ENCODE data around the gene RTP2.
A peak's percentile ranks its signal among the peaks of the same experiment; 100 is the strongest.
"Not testable (repeated sequence)": the region's sequence is repeated elsewhere in the genome, so short reads cannot be mapped to it uniquely, and the experiment has no call there.

The RTP2 gene

GRCh38 chr3:187709155-187709554 lies 6.8 kb upstream of the RTP2 start:
- FAIRE-seq, result no peak

DNA sequence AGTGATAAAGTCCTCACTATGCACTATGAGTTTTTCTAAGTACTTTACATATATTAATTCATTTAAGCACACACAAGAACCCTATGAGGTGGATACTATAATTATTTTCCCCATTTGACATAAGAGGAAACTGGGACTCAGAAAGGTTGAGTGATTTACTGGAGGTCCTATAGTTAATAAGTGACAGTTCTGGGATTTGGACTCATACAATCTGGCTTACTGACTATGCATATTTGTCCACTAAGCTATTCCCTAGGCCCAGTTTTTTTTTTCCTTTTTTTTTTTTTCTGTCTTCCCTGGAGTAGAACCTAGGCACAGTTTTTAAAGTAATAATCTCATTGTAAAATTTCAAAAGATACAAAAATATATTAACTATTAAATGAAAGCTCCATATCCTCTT lies 6.3 kb upstream of the RTP2 start:
- FAIRE-seq, result no peak

GRCh38 chr3:187706971-187707370 lies 4.6 kb upstream of the RTP2 start:
- FAIRE-seq, result no peak

DNA sequence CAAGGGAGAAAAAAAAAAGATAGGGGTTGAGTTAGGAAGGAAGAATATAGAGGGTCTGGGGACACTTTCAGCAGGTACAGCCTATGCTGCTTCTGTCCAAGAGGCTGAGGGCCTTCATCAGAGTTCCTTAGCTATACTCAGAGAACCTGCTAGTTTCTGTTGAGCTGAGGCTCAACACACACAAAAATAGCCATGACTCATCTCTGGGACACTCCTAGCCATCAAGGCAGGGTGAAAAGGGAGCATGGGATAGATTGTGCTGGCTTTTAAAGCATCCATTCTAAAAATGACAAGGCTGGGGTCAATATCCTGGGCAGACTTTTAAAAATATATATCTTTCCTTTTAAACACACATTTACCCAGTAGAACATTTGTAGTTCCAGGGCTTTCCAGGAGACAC lies 2.8 kb upstream of the RTP2 start:
- FAIRE-seq, result no peak

DNA sequence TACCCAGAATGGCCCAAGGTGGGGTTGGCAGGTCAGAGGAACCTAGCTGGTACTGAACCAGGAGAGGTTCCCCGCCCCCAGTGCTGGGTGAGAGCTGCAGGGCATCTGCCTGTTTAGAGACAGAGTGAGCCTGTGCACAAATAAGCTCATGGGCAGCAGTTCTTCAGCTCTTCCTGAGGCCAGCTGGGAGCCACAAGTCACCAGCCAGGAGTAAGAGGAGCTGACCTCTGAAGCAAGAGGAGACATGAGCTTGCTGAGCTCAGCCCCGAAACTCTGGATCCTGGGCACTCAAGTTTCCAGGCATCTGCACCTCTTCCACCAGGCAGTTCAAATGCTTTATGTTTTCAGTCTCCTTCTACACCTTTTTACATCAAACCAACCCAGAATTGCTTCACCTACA lies 2.1 kb downstream of the RTP2 start:
- no peak for FAIRE-seq

DNA sequence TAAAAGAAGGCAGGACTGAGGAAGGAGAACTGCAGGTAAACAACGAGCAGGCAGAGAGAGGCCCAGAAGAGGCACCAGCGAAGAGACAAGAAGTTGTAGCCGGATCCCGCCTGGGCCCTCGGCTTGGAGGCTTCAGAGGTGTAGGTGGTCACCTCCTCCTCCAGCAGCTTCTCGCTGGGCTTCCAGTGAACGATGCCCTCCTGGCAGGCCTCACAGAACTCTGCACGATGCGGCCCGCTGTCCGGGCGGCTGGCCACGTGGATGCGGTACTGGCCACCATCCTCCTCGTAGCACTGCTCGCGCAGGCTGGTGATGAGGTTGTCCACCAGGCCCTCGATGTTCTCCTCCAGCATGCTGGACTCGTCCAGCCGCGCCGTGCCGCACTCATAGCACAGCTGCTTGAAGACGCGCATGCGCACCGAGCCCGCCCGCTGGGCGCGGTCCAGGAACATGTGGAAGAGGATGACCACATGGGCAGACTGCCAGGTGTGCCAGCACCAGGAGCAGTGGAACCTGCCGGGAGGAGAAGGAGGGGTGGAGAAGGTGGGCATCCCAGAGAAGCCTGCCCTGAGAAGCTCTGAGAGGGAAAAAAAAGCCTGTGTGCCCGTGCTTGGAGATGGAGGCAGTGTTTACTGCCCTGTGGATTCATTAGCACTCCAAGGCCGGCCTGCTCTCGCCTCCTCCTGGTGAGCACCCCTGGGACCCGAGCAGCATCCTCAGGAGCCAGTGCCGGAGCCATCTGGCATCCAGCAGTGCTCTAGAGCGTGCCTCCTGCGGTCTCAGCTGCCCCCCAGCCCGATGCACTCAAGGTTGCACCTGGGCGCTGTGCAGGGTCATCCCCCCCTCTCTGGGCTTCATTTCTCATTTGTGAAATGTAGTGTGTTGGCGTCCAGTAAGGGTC lies 3.6 kb downstream of the RTP2 start:
- FAIRE-seq, result no peak

DNA sequence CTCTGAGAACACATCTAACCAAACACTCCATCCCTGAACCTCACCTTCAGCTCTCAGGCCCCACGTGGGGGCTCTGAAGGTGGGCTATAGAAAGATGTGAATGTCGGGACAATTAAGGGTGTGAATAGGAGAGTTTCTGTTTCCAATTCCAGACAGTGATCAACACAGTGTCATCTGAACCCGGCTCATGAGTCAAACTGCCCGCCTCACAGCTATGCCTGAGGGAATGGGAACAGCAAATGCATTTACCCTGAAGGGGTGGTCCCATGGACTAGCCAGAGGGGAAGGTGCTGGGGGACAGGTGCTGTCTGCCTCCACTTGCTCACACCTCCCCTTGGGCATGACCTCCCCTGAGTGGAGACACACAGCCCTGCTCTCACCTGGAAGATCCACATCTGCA lies 6.3 kb downstream of the RTP2 start:
- no peak for FAIRE-seq

- no peak for FAIRE-seq
These were observed 6.9 kb downstream of the RTP2 start for GRCh38 chr3:187695449-187695848.

DNA sequence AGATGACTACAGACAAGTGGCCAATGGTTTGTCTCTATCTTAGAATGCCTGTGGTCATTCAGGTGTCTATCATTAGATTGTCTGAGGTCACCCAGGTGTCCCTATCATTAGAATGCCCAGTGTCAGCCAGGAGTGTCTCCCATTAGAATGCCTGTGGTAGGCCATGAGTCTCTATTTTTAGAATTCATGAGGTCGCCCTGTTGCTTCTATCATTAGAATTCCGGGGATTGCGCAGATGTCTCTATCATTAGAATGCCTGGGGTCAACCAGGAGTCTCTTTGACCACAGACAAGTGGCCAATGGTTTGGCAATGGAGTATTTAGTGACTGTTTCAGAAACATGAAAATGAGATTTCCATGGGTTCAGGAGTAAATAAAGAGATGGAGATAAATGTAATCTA lies 7.6 kb downstream of the RTP2 start:
- FAIRE-seq, result no peak

GRCh38 chr3:187693431-187693830 lies 8.9 kb downstream of the RTP2 start:
- no peak for FAIRE-seq

- FAIRE-seq, result no peak
These were observed 12.4 kb downstream of the RTP2 start for GRCh38 chr3:187689984-187690383.

- FAIRE-seq, result no peak
These were observed 15.6 kb downstream of the RTP2 start for GRCh38 chr3:187686621-187687273.

GRCh38 chr3:187685948-187686347 lies 16.4 kb downstream of the RTP2 start:
- no peak for FAIRE-seq

DNA sequence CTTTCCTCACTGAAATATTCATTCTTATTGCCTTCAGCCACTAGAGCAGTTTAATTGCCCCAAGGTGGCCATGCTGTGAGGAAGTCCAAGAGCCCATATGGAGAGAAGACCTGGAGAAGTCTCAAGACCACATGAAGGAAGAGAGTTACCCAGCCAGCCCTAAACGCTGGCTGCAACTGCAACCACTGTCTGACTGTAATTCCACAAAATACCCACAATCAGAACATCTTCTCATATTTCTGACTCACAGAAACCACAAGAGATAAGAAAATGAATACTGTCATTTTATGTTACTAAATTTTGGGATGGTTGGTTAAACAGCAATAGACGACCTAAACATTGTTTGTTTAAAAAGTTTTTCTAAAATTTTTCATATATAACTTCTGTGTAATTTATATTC lies 17.5 kb downstream of the RTP2 start:
- FAIRE-seq, result no peak

DNA sequence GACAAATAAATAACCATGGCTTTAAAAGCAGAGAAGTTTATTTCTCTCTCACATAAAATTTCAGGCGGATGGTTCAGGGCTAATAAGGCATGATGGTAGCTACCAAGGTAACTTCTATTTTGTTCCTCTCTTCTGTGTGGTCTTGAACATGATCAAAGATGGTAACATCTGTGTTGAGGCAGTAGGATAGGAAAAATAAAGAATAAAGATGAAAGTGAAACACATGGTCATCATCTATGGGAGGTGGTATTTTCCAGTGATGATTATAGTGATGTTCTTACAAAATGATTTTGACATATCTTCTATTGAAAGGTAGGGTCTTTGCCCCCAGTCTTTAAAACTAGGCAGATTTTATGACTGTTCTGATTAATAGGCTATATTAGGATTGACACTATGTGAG lies 17.9 kb downstream of the RTP2 start:
- no peak for FAIRE-seq

DNA sequence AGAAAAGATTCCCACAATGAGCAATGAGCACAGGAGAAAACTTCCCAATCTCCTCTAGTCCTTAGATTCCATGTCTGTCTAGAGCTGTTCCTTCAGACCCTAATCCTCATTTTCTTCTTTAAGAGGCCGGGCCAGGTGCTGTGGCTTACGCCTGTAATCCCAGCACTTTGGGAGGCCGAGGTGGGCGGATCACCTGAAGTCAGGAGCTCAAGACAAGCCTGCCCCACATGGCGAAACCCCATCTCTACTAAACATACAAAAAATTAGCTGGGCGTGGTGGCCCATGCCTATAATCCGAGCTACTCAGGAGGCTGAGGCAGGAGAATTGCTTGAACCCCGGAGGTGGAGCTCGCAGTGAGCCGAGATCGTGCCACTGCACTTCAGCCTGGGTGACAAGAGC lies 20.6 kb downstream of the RTP2 start:
- not testable (repeated sequence) for FAIRE-seq

- FAIRE-seq, result no peak
These were observed 22.5 kb downstream of the RTP2 start for GRCh38 chr3:187679638-187680396.

DNA sequence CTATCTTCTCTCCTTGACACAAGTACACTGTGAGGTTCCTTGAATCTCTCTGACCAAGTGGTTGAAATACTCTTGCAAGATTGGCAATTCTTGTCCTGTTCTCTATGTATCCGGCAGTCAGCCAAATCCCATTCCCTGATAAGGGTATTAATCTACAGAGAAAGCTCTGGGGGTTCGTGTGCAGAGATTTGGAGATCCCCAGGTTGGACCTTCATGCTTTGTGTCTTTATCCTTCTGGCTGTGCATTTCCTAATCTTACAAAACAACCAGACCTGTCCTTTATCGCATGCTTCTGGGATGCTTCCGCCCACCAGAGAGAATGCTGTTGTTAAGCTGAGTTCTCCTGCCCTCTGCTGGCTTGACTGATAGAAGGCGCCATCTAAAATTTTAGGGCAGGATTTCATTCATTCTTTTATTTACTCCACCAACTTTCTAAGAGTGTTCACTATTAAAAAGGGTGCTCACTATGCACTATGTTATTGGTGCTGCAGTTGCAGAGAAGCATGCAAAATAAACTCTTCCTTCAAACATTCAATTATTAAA lies 23.6 kb downstream of the RTP2 start:
- peak; percentile 53 for FAIRE-seq

GRCh38 chr3:187677604-187678003 lies 24.8 kb downstream of the RTP2 start:
- FAIRE-seq, result no peak

- FAIRE-seq, result no peak
These were observed 29.3 kb downstream of the RTP2 start for GRCh38 chr3:187673012-187673411.

DNA sequence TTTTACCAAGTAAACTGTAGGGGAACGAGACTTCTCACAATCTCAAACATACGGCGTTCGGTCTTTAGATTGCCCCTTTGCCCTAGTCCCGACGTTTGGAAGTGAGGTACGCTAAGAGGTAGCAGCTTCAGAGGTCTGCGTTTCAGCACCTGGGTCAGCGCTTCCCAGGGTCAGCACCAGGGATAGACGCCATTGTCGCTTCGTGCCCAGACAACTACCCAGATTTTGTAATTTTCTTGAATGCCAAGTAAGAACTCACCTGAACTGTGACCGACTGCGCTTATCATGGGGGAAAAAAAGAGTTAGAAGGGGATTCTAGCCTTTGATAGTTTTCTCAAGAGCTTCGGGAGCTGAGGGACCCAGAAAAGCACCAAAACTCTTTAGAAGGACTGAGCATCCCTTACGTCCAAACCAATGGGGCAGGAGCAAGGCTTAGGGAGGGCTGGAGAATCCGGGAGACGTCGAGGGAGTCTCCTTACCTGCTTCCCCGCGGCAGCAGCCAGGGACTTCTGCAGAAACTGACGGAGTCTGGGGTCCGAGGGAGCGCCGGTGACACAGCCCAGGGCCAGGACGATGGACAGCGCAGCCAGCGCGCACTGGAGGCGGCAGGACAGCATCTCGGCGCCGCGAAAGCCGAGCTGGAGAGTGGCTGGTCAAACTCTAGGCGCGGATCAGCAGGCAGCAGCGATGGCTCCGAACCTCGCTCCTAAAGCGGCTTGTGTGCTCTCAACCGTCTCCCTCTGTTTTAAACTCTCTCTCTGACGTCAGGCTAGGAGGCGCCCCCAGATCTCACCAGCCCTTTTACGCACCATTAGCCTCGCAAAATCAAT lies 32.5 kb downstream of the RTP2 start, which contains the start of gene SST:
Gene SST, minus strand, starts transcription at position 720 of the 830 bp plus-strand sequence. Its CDS starts 103 bp downstream, at position 617.
- FAIRE-seq, result no peak

DNA sequence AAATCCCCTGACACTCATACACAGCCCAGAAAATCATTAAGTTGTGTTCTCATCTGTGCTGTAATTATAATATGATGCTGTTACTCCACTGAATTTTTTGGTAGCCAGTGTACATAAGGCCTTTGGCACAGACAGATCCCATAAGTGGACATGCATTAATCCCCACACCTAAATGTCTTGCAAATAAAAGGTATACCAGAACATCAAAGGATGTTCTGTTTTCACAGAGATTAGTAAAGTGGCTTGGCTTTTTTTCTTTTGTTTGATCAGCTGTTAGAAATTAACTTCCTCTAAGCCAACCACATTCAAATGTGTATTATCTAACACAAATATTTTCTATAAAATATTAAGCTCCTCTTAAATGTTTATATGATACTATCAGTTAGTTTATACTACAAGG lies 34.8 kb downstream of the RTP2 start:
- FAIRE-seq, result peak; percentile 30
